ENCODE data around the gene USP4.
"Not testable (repeated sequence)": the region's sequence is repeated elsewhere in the genome, so short reads cannot be mapped to it uniquely, and the experiment has no call there.

The USP4 gene

DNA sequence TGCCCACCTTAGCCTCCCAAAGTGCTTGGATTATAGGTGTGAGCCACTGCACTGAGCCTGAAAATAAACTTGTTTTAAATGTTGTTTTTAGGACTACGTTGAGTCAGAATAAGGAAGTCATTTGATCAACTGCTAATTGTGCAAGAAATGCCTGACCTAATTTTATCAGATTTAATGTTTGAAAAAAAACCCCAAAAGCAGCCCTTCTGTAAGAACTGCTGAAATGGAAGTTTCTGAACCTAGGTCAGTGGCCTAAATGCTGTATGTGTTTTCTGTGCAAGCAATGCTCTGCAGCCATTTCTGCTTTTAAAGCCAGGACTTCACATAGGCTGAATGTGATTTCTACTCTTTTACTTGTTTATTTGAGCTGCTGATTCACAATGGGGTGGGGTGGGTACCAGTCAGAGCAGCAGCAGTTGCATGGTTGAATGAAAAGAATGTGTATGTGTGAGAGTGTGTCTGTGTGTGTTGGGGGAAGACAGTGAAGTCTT is 11.7 kb upstream of the USP4 start:
- no peak for DNase-seq

DNA sequence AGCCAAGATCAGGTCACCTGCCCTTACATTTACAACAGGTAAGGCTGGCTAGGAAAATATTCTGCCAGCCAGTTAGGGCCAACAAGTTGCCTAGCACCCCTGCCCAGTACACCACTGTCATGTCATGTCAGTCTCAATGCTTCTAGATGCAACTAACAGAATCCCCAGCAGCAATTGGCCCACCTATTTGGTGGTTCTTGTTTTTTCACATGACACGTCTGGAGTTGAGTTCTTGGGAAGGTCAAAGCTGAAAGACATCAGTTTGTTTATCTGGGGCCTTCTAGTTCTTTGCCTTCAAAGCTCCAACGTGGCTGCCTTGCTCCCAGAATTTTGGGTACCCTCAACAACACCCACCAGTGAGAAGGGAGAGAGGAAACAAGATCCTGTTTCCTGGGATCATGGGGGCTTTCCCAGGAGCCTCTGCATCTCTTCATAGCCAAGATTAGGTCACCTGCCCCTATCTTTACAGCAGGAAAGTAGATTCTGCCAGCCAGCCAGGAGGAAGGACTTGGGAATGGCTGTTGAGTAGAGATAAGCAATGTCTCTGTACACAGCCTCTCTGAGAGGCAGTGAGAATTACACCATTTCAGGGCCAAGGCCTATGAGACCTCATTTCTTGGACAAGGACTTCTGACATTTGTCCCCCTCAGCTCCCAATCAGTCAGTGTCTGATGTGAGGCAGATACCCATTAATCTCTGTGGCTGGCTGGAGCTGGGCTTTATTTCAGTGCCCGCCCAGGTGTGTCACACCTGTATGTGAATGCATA is 9.7 kb upstream of the USP4 start:
- DNase-seq = no peak

GRCh38 chr3:49348361-49348760 is 8.5 kb upstream of the USP4 start:
- DNase-seq = not testable (repeated sequence)

DNA sequence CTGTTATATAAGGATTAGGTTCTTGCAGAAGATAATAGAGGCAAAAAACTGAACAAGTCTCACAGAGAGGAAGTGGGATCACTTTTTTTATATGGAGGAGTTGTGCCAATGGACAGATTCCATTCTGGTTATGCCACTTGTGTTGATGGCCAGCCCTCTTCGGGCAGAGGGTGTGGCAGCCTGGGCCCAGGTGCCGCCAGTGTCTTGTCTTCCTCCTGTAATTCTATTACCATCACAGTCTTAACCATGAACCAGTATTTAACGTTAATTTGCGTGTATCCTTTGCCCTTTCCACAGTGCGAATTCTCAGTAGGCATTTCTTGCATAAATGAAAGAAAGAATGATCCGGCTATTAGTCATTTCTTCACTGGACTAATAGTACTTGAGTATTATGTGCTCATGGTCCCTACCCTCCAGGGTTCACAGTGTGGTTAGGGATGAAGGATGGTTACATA is 7.0 kb upstream of the USP4 start:
- no peak for DNase-seq

DNA sequence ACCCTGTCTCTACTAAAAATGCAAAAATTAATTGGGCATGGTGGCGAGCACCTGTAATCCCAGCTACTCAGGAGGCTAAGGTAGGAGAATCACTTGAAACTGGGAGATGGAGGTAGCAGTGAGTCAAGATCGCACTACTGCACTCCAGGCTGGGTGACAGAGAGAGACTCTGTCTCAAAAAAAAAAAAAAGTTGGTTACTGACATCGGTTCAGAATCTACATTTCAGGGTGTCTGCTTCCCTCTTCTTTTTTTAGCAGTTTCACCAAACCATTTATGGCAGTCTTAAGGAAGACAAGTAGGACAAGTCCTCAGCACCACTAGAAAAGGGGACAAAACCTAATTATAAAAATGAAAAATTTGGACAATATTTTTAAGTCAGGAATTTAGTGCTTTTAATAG is 3.3 kb upstream of the USP4 start:
- no peak for DNase-seq

DNA sequence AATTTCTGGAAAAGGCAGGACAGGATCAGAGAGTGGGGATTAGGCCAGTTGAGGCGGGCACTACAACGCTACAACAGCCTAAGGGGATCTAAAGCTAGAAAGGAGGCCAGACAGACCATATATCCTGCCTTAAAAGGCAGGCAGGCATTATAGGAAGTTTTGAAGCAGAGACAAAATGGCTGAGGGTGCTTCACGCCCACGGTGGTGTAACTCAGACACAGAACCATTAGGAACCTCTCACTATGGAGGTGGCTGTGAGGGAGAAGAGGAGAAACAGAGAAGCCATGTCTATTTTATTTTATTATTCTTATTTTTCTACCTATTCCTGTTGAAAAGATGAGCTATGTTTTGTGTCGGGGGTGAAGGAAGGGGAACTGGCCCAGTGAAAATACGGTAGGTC is 2.1 kb upstream of the USP4 start:
- DNase-seq = no peak

GRCh38 chr3:49339581-49339940 is 292 bp downstream of the USP4 start:
- DNase-seq = no peak

GRCh38 chr3:49333916-49334633 is 5.8 kb downstream of the USP4 start:
- DNase-seq = no peak

DNA sequence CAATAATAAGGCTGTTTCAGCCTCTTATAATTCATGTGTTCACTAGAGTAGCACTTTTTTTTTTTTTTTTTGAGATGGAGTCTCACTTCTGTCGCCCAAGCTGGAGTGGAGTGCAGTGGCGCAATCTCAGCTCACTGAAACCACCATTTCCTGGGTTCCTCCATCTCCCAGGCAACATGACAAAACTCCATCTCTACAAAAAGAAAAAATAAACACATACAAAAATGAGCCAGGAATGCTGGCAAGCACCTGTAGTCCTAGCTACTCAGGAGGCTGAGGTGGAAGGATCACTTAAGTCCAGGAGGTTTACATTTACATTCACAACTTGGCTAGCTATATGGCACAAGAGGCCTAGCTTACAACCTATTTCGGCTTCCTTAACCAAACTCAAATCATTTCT is 6.8 kb downstream of the USP4 start:
- peak; percentile 47 to 57 for DNase-seq

GRCh38 chr3:49329186-49329585 is 10.7 kb downstream of the USP4 start:
- no peak for DNase-seq

GRCh38 chr3:49328350-49328749 is 11.5 kb downstream of the USP4 start:
- DNase-seq = not testable (repeated sequence)

DNA sequence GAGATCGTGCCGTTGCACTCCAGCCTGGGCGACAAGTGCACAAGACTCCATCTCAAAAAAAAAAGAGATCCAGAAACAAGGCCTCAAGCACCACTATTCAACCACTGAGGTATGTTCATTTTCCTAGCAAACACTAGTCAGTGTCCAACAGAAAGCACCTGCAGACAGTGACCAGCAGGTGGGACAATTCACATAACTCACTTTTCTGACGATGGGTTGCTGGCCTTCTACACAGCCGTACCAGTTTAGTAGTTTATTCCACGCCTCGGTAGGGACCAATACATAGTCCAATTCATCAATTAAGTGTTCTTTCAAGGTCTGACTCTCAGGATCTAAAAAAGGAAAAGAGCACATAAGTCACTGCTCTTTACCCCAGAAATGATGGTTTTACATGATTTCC is 12.4 kb downstream of the USP4 start:
- DNase-seq = no peak

GRCh38 chr3:49324768-49325167 is 15.1 kb downstream of the USP4 start:
- no peak for DNase-seq

- DNase-seq = no peak
Measured at GRCh38 chr3:49316696-49317457, 23.0 kb downstream of the USP4 start.

GRCh38 chr3:49313896-49314688 is 25.8 kb downstream of the USP4 start:
- DNase-seq = no peak

DNA sequence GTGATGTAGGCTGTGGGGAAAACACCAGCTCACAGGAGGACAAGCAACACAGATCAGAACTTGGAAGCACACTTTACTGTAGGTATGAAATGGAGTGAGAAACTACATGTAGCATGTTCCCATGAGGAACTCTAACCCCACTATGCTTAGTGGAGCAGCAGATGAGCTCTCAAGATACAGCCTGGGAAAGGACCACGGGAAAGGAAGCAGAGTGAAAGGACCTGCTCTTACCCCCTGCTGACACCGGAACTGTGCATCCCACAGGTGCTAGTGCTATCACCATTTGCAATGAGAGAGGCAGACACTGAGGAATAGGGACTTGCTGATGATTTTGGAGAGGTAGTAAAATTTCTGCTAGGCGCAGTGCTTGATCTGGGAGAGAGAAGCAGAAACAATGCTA is 28.6 kb downstream of the USP4 start:
- DNase-seq = no peak

GRCh38 chr3:49310677-49311076 is 29.2 kb downstream of the USP4 start:
- DNase-seq = no peak

- no peak for DNase-seq
Measured at GRCh38 chr3:49305608-49306007, 34.2 kb downstream of the USP4 start.

GRCh38 chr3:49302613-49303012 is 37.2 kb downstream of the USP4 start:
- no peak for DNase-seq

DNA sequence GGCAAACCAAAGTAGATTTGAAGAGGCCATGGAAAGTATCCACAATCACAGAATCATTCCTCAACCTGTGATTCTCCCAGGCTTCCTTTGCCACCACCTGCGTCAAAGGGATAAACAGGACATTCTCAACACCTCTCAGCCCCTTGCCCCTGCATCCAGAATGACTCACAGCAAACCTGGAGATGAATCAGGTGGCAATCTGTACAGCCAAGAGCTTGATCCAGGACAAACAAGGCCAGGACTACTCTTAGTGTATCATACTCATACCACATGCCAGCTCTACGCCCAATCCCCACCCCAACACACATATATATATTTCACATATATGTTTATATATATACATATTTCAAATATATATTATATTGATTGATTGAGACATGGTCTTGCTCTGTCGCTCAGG is 39.3 kb downstream of the USP4 start:
- no peak for DNase-seq

GRCh38 chr3:49298511-49298910 is 41.3 kb downstream of the USP4 start:
- no peak for DNase-seq

DNA sequence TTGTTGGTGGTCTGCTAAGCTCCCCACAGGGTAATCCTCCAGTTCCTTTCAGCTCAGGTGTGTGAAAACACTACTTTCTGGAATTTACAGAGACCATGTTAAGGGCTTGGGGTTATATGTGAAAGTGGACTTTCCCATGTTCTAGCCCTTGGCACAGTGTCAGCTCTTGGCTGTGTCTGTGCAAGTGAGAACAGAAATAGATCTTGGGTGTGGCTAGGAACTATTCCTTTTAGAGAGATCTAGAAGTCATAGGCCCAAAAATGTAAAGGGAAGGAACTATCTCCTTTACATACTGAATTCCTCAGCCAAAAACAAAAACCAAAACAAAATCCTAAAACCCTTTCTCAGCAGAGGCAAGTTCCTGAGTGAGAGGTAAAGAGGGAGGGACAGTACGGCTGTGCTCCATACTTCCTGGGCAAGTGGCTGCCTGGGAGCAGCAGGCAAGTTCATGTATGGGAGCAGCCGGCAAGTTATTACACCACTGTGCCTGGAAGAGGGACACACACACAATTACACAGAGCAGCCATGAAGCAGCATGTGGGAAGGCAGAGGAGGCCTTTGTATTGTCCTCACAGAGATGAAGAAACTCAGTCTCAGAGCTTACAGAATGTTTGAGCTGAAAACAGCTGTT is 43.0 kb downstream of the USP4 start:
- DNase-seq = no peak

Measured in CD4-positive, alpha-beta T cell treated with Interleukin-4 for 1 hour (primary cell).